A549 treated with DMSO at 1 μM for 4 hours (cell line): ENCODE results near the gene OR6S1. TPM values are rescaled to one million over a fixed set of nuclear protein-coding genes. Genes with fewer than 3 reads are reported as not detected.

Source experiments
- total RNA-seq: library from RNA; stranded (reverse); fragments of 200-300 nt; extraction: Qiagen RNA extraction; gene quantifications from 5 replicates; pipeline ENCODE4 v1.2.3, GENCODE V29; 2022; ENCODE audit warnings: low read depth

OR6S1 gene
- not detected in 5 replicates for total RNA-seq

GRCh38 chr14:20641591-20641990 lies at the start of gene OR6S1:
Gene OR6S1, minus strand, starts transcription at chr14:20641691. Its CDS starts 0 bp downstream, at chr14:20641691.

GRCh38 chr14:20688167-20688839 lies 46.8 kb upstream of the OR6S1 start, which contains the start of gene ANG:
Gene ANG, plus strand, starts transcription at chr14:20688764. Its CDS starts 4,801 bp downstream, at chr14:20693565.

GRCh38 chr14:20683891-20684661 lies 42.6 kb upstream of the OR6S1 start, which contains the start of gene RNASE4:
Gene RNASE4, plus strand, starts transcription at chr14:20684560. Its CDS starts 14,812 bp downstream, at chr14:20699372.

GRCh38 chr14:20591235-20591634 lies 50.3 kb downstream of the OR6S1 start, which contains the start of gene RNASE12:
Gene RNASE12, minus strand, starts transcription at chr14:20591376. Its CDS starts 653 bp downstream, at chr14:20590723.

Other genes with a start within 250 kb of the OR6S1 start
- 10.0 to 11.9 TPM (median 10.7 TPM) in 5 replicates for gene TEP1, start 228.2 kb downstream of the OR6S1 start, total RNA-seq
- gene KLHL33, start 205.5 kb downstream of the OR6S1 start, total RNA-seq: not detected in 5 replicates
- 24.1 to 29.4 TPM (median 26.2 TPM) in 5 replicates for gene OSGEP, start 186.9 kb downstream of the OR6S1 start, total RNA-seq
- 262 to 275 TPM (median 266 TPM) in 5 replicates for gene APEX1, start 186.5 kb downstream of the OR6S1 start, total RNA-seq
- 32.2 to 37.0 TPM (median 33.3 TPM) in 5 replicates for gene PIP4P1, start 180.3 kb downstream of the OR6S1 start, total RNA-seq
- gene PNP, start 172.3 kb downstream of the OR6S1 start, total RNA-seq: 166 to 227 TPM (median 176 TPM) in 5 replicates
- gene RNASE10, start 136.2 kb downstream of the OR6S1 start, total RNA-seq: 0.20 to 0.37 TPM (median 0.27 TPM) in 5 replicates
- not detected in 5 replicates for gene RNASE9, start 80.6 kb downstream of the OR6S1 start, total RNA-seq
- not detected in 5 replicates for gene RNASE11, start 53.7 kb downstream of the OR6S1 start, total RNA-seq
- gene RNASE12, start 50.3 kb downstream of the OR6S1 start, total RNA-seq: not detected in 5 replicates
- gene RNASE4, start 42.9 kb upstream of the OR6S1 start, total RNA-seq: 5.8 to 11.8 TPM (median 8.6 TPM) in 5 replicates
- 8.0 to 11.2 TPM (median 8.6 TPM) in 5 replicates for gene ANG, start 47.1 kb upstream of the OR6S1 start, total RNA-seq
- gene EDDM3A, start 104.2 kb upstream of the OR6S1 start, total RNA-seq: not detected in 5 replicates
- gene EDDM3B, start 126.7 kb upstream of the OR6S1 start, total RNA-seq: not detected in 5 replicates
- gene RNASE6, start 139.6 kb upstream of the OR6S1 start, total RNA-seq: not detected in 5 replicates
- gene RNASE1, start 161.2 kb upstream of the OR6S1 start, total RNA-seq: 0.22 to 0.36 TPM (median 0.26 TPM) in 4 of 5 replicates, not detected in the other
- gene RNASE3, start 249.7 kb upstream of the OR6S1 start, total RNA-seq: not detected in 5 replicates